Lower leg skin (tissue), 3 donors: ENCODE data around the gene MAGI2.

Experiments
- CTCF ChIP-seq, 3 donors: fragments of 450-650 bp; IDR thresholded peaks; one replicate each; pipeline ENCODE4 v1.5.1; 2016; ENCODE audit warnings: antibody characterized with exemption in 3 of 3, mild to moderate bottlenecking in 3 of 3, moderate library complexity in 2 of 3
- POLR2A ChIP-seq, 2 donors: fragments of 450-650 bp; IDR thresholded peaks; one replicate each; pipeline ENCODE4 v1.6.1; 2016 to 2017; ENCODE audit warnings: antibody characterized with exemption in 2 of 2, mild to moderate bottlenecking in 1 of 2, moderate library complexity in 1 of 2

GRCh38 chr7:78828317-78828716, 625.1 kb downstream of the MAGI2 start:
- TF ChIP-seq CTCF (IDR thresholded peaks at IDR 0.05), result no peak
- TF ChIP-seq POLR2A (IDR thresholded peaks at IDR 0.05), result no peak
